Transverse colon (tissue), 4 donors: Measurements from ENCODE around the gene CCDC142. TPM values are rescaled to one million over a fixed set of nuclear protein-coding genes. Genes with fewer than 3 reads are reported as not detected.

Experiments
- DNase-seq: peaks from one replicate; pipeline ENCODE4 v3.0.0-alpha.2; 2019
- H3K27ac ChIP-seq, 4 donors: fragments of 200-600 bp; sonication (generic); 2 replicates each; pipeline ENCODE4 v1.5.1; 2016 to 2018; ENCODE audit warnings: inconsistent platforms in 4 of 4
- H3K27me3 ChIP-seq: fragments of 200-600 bp; sonication (generic); 2 replicates; pipeline ENCODE4 v1.5.1; 2017; ENCODE audit warnings: inconsistent platforms
- H3K36me3 ChIP-seq, 4 donors: fragments of 200-600 bp; sonication (generic); 2 replicates each; pipeline ENCODE4 v1.5.1; 2017 to 2019; ENCODE audit warnings: inconsistent platforms in 4 of 4
- H3K4me1 ChIP-seq, 4 donors: fragments of 200-600 bp; sonication (generic); 2 replicates each; pipeline ENCODE4 v1.5.1; 2017 to 2020; ENCODE audit warnings: inconsistent platforms in 4 of 4
- H3K4me3 ChIP-seq, 4 donors: fragments of 200-600 bp; sonication (generic); 1 replicate in 1 of 4; 2 replicates in 3 of 4; pipeline versions ENCODE4 v1.5.1 to v1.6.1; 2017 to 2019; ENCODE audit warnings: inconsistent platforms in 4 of 4
- H3K9me3 ChIP-seq, 2 donors: fragments of 200-600 bp; sonication (generic); 2 replicates each; pipeline ENCODE4 v1.5.1; 2017 to 2019; ENCODE audit warnings: inconsistent platforms in 2 of 2
- EP300 ChIP-seq: sonication (generic); formaldehyde crosslinking; IDR thresholded peaks from one replicate; pipeline ENCODE4 v1.6.1; 2017; ENCODE audit warnings: antibody characterized with exemption, low read depth
- POLR2A ChIP-seq: fragments of 450-650 bp; IDR thresholded peaks from one replicate; pipeline ENCODE4 v1.6.1; 2016; ENCODE audit warnings: antibody characterized with exemption, mild to moderate bottlenecking, moderate library complexity
- POLR2AphosphoS5 ChIP-seq, 3 donors: sonication (generic); formaldehyde crosslinking; IDR thresholded peaks; one replicate each; pipeline ENCODE4 v1.6.1; 2016; ENCODE audit warnings: antibody characterized with exemption in 3 of 3
- WGBS, 2 donors: methylation state at CpG; one replicate each; pipeline ENCODE4 v1.1.5; 2018; ENCODE audit warnings: low coverage in 1 of 2; 5-methylcytosine and 5-hydroxymethylcytosine counted together
- in situ Hi-C, 4 donors: fragments of 200-750 bp; cut with MboI; loops; one replicate each; pipeline versions ENCODE4 v1.15.0 to v1.15.1; 2017; ENCODE audit warnings: low sequenced_read_pairs in 3 of 4, low pct_ligation_motif_present in 1 of 4, low pct_unique_long_range_greater_than_20kb in 1 of 4
- intact Hi-C: fragments of 100-400 bp; cut with DNase I; formaldehyde crosslinking; loops from one replicate; pipeline ENCODE4 v1.15.1; 2023; ENCODE audit warnings: low total_unique reads
- total RNA-seq, 4 donors: library from RNA; depleted of rRNA; stranded (reverse); fragments of >200 nt; gene quantifications; one replicate each; pipeline ENCODE4 v1.1.0, GENCODE V29; 2016
- TF ChIP-seq, protein P1 (sequence below), 5 experiments: fragments of 200-600 bp in 3 of 5; fragments of 450-650 bp in 2 of 5; sonication (generic) in 3 of 5; IDR thresholded peaks; 1 replicate in 2 of 5; 2 replicates in 3 of 5; pipeline ENCODE4 v1.5.1; 2016 to 2017; ENCODE audit warnings: antibody characterized with exemption in 5 of 5, inconsistent platforms in 3 of 5, mild to moderate bottlenecking in 2 of 5, moderate library complexity in 1 of 5

The CCDC142 gene
- total RNA-seq, 4 donors from 2014 or later: 49.7 to 93.1 (median 71.6) TPM

DNA sequence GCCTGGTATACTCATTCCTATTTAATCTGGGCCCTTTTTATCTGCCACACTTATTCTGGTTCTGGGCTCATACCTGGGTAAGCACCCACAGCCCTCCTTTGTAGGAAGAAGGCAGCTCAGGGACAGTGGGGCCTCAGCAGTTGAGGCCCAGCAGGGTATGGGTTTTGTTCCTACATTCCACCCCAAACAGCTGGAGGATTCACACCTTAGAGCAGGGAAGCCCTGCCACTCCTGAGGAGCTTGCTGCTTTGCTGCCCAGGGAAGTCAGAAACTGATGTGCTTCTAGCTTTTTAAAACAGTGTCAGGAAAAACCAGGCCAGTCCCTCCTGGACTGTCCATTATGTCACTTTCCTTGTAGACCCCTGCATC is 17.8 kb upstream of the CCDC142 start:
- H3K36me3 ChIP-seq: no peaks in the 10 kb centered on the region
- H3K4me1 ChIP-seq: peaks cover 19 to 62% (median 47%) of the 10 kb centered on the region in 4 donors
- intact Hi-C loops: no loop called here
- TF ChIP-seq, protein P1, sequence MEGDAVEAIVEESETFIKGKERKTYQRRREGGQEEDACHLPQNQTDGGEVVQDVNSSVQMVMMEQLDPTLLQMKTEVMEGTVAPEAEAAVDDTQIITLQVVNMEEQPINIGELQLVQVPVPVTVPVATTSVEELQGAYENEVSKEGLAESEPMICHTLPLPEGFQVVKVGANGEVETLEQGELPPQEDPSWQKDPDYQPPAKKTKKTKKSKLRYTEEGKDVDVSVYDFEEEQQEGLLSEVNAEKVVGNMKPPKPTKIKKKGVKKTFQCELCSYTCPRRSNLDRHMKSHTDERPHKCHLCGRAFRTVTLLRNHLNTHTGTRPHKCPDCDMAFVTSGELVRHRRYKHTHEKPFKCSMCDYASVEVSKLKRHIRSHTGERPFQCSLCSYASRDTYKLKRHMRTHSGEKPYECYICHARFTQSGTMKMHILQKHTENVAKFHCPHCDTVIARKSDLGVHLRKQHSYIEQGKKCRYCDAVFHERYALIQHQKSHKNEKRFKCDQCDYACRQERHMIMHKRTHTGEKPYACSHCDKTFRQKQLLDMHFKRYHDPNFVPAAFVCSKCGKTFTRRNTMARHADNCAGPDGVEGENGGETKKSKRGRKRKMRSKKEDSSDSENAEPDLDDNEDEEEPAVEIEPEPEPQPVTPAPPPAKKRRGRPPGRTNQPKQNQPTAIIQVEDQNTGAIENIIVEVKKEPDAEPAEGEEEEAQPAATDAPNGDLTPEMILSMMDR (IDR thresholded peaks at IDR 0.05): no peak
- TF ChIP-seq EP300 (no peak), POLR2A (no peak), POLR2AphosphoS5 (IDR thresholded peaks at IDR 0.05) (no peak)
- no peak for DNase-seq
- peaks cover 42% of the 10 kb centered on the region for H3K27me3 ChIP-seq
- no peak overlapping the region for H3K4me3 ChIP-seq
- in situ Hi-C loops: loop anchor here in 1 of 4 donors (5.0 kb wide), 1 partner anchor 77 kb away; no protein-coding TSS in a partner anchor
- no peaks in the 10 kb centered on the region for H3K9me3 ChIP-seq
- no peak overlapping the region for H3K27ac ChIP-seq

GRCh38 chr2:74499940-74500577 is 17.3 kb upstream of the CCDC142 start:
- Histone ChIP-seq H3K4me1 (peaks cover 19 to 57% (median 45%) of the 10 kb centered on the region in 4 donors), H3K9me3 (no peaks in the 10 kb centered on the region), H3K36me3 (no peaks in the 10 kb centered on the region), H3K27ac (no peak overlapping the region), H3K27me3 (peaks cover 42% of the 10 kb centered on the region), H3K4me3 (peak overlapping the region in 1 of 4 donors; percentile 50)
- no peak for DNase-seq
- 62 to 67% methylated on average over 1 to 14 of the region's 15 CpGs for WGBS, 2 donors
- intact Hi-C loops (no loop called here), in situ Hi-C loops (loop anchor here in 3 of 4 donors (5.0 to 25.0 kb wide), 2 partner anchors 77 to 87 kb away; no protein-coding TSS in a partner anchor)
- TF ChIP-seq POLR2A (no peak), EP300 (no peak), POLR2AphosphoS5 (IDR thresholded peaks at IDR 0.05) (no peak)
- TF ChIP-seq, protein P1 (IDR thresholded peaks at IDR 0.05): no peak

DNA sequence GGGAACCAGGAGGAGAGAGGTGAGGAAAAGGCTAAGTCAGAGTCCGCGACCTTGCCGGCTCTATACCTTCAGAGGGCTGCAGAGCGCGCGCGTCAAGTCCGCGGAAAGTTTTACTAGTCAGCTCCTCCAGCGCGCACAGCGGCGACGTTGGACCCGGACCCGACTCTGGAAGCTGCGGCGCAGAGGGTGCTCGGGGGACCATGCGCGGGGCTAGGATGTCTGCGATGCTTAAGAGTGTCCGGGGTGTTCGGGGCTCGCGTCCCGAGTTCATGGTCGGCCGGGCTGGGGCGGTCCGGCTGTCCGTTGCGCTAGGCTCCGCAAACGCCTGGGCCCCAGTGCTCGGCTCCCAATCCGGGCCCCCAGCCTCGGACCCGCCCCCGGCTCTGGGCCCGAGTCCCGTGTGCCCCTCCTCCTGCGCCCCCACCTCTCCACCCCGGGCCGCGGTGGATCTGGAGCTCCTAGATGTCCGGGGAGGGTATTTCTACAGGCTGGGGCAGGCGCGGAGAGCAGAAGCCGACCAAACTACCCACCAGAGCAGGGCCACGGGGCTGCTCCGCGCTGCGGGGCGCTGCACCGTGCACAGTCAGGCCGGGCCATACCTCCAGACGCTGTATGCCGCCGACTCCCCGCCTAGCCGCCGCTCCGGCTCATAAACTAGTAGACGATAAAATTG is 16.6 kb upstream of the CCDC142 start, which contains the start of gene LBX2:
Gene LBX2, minus strand, starts transcription at position 337 of the 673 bp plus-strand sequence. Its CDS starts 66 bp downstream, at position 271.
- TF ChIP-seq EP300 (no peak), POLR2A (no peak)
- H3K9me3 ChIP-seq: no peaks in the 10 kb centered on the region
- 4 to 5% methylated on average over 4 to 49 of the region's 65 CpGs for WGBS, 2 donors
- in situ Hi-C loops: loop anchor here in 2 of 4 donors (25.0 kb wide), 1 partner anchor 88 kb away; no protein-coding TSS in a partner anchor
- intact Hi-C loops: no loop called here
- no peaks in the 10 kb centered on the region for H3K36me3 ChIP-seq
- peaks cover 19 to 50% (median 41%) of the 10 kb centered on the region in 4 donors for H3K4me1 ChIP-seq
- no peak within 1 kb of the TSS for H3K27ac ChIP-seq
- peak within 1 kb of the TSS in 3 of 4 donors; percentile 11 to 50 (median 40) for H3K4me3 ChIP-seq
- DNase-seq: no peak
- H3K27me3 ChIP-seq: peaks cover 42% of the 10 kb centered on the region

DNA sequence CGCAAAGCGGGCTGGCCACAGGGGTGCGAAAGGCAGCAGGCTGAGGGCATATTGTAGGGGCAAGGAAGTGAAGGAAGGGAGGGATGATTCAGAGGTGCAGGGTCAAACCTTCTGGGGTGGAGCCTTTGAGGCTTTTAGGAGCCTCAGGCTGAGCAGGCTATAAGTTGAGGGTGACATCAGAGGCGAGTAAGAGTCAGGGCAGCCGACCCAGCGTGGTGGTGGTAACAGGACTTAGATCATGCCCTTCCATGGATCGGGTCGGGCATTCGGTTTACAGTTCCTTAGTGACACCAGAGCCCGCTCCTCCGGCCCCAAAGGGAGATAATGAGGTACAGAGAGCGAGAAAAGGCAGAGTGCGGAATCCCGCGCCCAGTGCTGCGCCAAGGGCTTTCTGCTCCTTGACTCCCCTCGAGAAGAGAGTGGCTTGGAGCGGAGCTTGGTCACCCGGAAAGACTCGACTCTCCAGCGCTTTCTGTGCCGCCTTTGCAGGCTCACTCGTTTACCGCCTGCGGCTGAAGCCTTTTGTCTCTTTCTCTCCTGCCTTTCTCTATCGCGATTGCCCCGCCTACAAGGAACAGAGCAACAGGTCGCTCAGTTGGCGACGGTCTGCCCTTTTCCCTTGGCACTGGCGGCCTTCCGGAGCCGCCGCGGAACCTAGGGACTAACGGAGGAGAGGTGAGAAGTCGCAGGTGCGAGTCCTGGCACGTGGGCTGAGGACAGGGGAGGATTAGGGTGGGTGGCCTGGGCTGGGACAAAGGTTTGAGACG is 15.9 kb upstream of the CCDC142 start:
- Histone ChIP-seq H3K4me3 (peak overlapping the region in 3 of 4 donors; percentile 11 to 50 (median 40)), H3K4me1 (peaks cover 19 to 43% (median 37%) of the 10 kb centered on the region in 4 donors), H3K9me3 (no peaks in the 10 kb centered on the region), H3K36me3 (no peaks in the 10 kb centered on the region), H3K27me3 (peaks cover 42% of the 10 kb centered on the region), H3K27ac (no peak overlapping the region)
- in situ Hi-C loops (loop anchor here in 2 of 4 donors (25.0 kb wide), 1 partner anchor 89 kb away; no protein-coding TSS in a partner anchor), intact Hi-C loops (no loop called here)
- peak; percentile 33 for DNase-seq
- 2 to 10% methylated on average over 4 to 41 of the region's 41 CpGs for WGBS, 2 donors
- TF ChIP-seq, protein P1 (IDR thresholded peaks at IDR 0.05): no peak
- TF ChIP-seq POLR2AphosphoS5 (IDR thresholded peaks at IDR 0.05) (no peak), EP300 (no peak), POLR2A (no peak)
